PFSK-1 (cell line): ENCODE measurements around the gene NADSYN1.

ENCODE experiments used
- POLR2AphosphoS5 ChIP-seq: IDR thresholded peaks from 2 replicates; pipeline ENCODE4 v1.6.1; 2012; ENCODE audit warnings: low read depth, mild to moderate bottlenecking, control low read depth, low read length, moderate library complexity
- SIN3A ChIP-seq: IDR thresholded peaks from 2 replicates; pipeline ENCODE4 v1.6.1; 2012; ENCODE audit warnings: mild to moderate bottlenecking, low read length, moderate library complexity, borderline replicate concordance; ENCODE audit not compliant: insufficient read depth
- TAF1 ChIP-seq: IDR thresholded peaks from 2 replicates; pipeline ENCODE4 v1.6.1; 2012; ENCODE audit warnings: low read length, control low read depth, borderline replicate concordance; ENCODE audit not compliant: insufficient read depth

GRCh38 chr11:71407356-71407755 lies 45.6 kb upstream of the NADSYN1 start:
- TF ChIP-seq POLR2AphosphoS5, result no peak
- TF ChIP-seq TAF1, result no peak
- no peak for TF ChIP-seq SIN3A
